ENCODE data around the gene AK8. TPM values are rescaled to one million over a fixed set of nuclear protein-coding genes. Genes with fewer than 3 reads are reported as not detected.

Gene AK8
- total and polyA plus RNA-seq, 9 of the 15 experiments (the other 6 are each of a cell fraction or from before 2014, with no cell fraction given), result 0.06 to 0.37 TPM; not detected in 7

- Histone ChIP-seq H3K9me3 (replicated peaks; ENCODE audit: control insufficient read depth, insufficient read depth, low read depth, low read length) (no peaks in the 10 kb centered on the region), H3K4me1 (replicated peaks in 1 of 2; ENCODE audit: control insufficient read depth in 2 of 2, insufficient read depth in 2 of 2, low read length in 2 of 2) (no peaks in the 10 kb centered on the region), H3K27me3 (ENCODE audit: control insufficient read depth in 2 of 2, insufficient read depth in 2 of 2, low read length in 2 of 2) (no peaks in the 10 kb centered on the region), H2AFZ (ENCODE audit: low read depth, low read length) (no peak overlapping the region), H3K36me3 (ENCODE audit: control insufficient read depth, insufficient read depth, low read length) (peaks cover 93% of the 10 kb centered on the region), H3K79me2 (ENCODE audit: control insufficient read depth, insufficient read depth, low read length) (peaks cover 64% of the 10 kb centered on the region), H4K20me1 (replicated peaks; ENCODE audit: control insufficient read depth, insufficient read depth, low read length) (0 out of 2 replicates have a peak, but pooled peaks cover 9% of the 10 kb centered on the region), H3K9me1 (ENCODE audit: control insufficient read depth, insufficient read depth, low read length) (no peaks in the 10 kb centered on the region), H3K9ac (ENCODE audit: insufficient read depth in 1 of 2, low read depth in 2 of 2, low read length in 2 of 2) (no peak overlapping the region), H3K4me3 (no peak overlapping the region), H3K27ac (ENCODE audit: extremely low read depth, low read depth, low read length) (no peak overlapping the region), H3K4me2 (ENCODE audit: insufficient read depth, low read length) (no peak overlapping the region)
- BruUV-seq (replicated peaks), result no TSS peak
- ATAC-seq (no peak), FAIRE-seq (no peak), DNase-seq (ENCODE audit: extremely low read depth in 1 of 4, low spot score in 3 of 4) (no peak)
- ChIA-PET CTCF (ENCODE audit: low intra/inter-chr PET ratio) (no interaction called here), POLR2A (interaction anchor here (1.6 kb wide), 1 partner anchor 30 kb away, joined by 4 read pairs; no protein-coding TSS in a partner anchor)
- in situ Hi-C loops (cut with MboI) (no loop called here), intact Hi-C loops (cut with micrococcal nuclease) (no loop called here)
- TF ChIP-seq GATAD2A (IDR thresholded peaks at IDR 0.05) (no peak), TEAD4 (IDR thresholded peaks at IDR 0.05; ENCODE audit: low read length) (no peak), TEAD4 (CRISPR knock-in tag; IDR thresholded peaks at IDR 0.05; ENCODE audit: borderline replicate concordance) (no peak), ZC3H11A (IDR thresholded peaks at IDR 0.05; ENCODE audit: low read depth, low read length) (no peak), ZKSCAN1 (IDR thresholded peaks at IDR 0.05; ENCODE audit: low read depth, low read length) (no peak), ZNF239 (CRISPR knock-in tag; IDR thresholded peaks at IDR 0.05) (no peak), PATZ1 (CRISPR knock-in tag; IDR thresholded peaks at IDR 0.05; ENCODE audit: borderline replicate concordance) (no peak)
- 93% methylated on average over 1 of the region's 1 CpG for WGBS (ENCODE audit: insufficient coverage, low coverage, missing lambda C conversion rate)
Observed at GRCh38 chr9:132683873-132684272, 194.2 kb downstream of the AK8 start.

Measured in K562 (cell line).